NCI-H128 (cell line): ENCODE data around the gene TNS1.

ENCODE experiments used
- DNase-seq: peaks from one replicate; lab custom pipeline; 2025; ENCODE audit not compliant: unreplicated experiment; lab: John Stamatoyannopoulos, UW

The TNS1 gene

DNA sequence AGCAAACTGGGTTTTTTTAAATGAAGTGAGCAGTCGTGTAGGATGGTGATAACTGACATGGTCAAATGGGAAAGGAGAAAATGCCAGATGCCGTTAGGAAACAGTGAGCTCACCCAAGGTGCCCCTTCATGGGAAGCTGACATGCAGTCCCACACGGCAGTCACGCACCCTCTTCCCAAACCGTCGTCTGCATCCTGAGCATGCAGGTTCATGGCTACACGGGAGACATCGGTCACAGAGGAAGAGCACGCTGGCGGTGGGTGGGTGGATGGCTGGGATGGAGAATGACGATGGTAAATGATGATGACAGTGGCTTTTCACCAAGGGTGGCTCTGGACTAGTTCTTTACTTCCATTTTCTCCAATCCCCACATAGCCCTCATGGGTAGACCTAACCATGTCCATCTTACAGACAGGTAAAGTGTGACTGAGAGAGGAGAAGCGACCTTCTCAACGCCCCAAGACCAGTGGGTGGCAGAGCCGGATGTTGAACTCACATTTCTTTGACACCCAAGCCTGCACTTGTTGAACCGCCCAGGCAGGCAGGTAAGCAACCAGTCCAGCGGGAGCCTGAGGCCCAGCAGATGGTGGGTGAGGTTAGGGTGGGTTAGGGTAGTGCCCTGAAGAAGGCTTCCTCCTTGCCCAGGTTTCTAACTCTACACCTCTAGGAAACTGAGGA lies 44.5 kb downstream of the TNS1 start:
- no peak for DNase-seq

DNA sequence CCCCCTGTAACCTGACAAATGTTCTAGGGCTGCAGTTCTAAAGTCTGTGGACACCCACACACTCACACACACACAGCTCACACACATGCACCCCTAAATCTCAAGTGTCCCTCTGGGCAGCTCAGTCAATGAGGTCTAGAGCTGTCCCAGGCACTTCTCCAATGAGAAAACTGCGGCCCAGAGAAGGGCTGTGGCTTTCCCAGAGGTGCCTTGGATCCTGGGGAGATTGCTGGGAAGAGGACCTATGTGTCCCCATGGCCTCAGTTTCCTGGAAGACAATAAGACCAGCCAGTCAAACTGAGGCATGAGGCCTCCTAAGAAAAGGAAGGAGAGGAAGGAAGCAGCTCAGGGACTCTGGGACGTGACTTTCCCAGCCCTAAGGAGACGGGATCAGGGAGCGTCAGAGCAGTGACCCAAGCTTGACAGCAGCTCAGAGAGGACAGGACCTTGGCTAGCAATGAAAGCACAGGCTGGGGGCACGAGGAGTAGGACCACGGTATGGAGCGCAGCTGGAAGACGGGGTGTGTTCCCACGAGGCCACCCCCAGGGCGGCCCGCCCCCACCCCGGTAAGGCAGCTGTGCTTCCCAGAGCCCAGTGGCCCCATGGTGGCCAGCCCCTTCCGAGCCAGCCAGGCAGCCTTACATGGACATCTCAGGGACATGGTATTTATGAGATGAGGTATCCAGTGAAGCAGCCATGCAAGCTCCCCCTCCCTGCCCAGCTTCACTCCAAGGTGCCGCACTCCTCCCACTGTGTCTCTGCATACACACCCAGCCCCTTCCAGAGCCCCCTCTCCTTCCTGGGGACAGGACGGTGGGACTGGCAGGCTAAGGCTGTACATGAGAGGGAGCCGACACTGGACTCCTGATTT lies 46.0 kb downstream of the TNS1 start:
- DNase-seq, result no peak

DNA sequence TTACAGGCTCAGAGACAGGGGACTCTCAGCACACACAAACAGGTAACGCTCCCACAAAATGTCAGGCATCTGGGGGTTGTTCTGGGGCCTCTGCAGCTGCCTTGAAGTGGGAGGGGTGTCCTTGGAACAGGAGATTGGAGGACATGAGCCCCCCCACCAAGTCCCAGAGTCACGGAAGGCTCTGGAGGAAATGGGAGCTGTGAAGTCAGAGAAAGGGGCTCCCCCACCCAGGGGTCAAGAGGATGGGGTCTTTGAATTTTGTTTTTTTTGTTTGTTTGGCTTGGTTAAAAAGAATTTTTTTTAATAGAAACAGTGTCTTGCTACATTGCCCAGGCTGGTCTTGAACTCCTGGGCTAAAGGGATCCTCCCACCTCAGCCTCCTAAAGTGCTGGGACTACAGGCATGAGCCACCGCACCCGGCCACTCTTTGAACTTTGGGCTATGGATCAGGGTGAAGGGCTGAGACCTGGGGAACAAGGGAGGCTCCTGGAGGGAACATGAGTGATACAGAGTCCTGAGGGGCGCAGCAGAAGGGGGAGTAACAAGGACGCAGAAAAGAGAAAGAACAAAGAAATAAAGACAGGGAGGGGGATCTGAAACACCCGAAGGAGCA lies 46.8 kb downstream of the TNS1 start:
- no peak for DNase-seq

DNA sequence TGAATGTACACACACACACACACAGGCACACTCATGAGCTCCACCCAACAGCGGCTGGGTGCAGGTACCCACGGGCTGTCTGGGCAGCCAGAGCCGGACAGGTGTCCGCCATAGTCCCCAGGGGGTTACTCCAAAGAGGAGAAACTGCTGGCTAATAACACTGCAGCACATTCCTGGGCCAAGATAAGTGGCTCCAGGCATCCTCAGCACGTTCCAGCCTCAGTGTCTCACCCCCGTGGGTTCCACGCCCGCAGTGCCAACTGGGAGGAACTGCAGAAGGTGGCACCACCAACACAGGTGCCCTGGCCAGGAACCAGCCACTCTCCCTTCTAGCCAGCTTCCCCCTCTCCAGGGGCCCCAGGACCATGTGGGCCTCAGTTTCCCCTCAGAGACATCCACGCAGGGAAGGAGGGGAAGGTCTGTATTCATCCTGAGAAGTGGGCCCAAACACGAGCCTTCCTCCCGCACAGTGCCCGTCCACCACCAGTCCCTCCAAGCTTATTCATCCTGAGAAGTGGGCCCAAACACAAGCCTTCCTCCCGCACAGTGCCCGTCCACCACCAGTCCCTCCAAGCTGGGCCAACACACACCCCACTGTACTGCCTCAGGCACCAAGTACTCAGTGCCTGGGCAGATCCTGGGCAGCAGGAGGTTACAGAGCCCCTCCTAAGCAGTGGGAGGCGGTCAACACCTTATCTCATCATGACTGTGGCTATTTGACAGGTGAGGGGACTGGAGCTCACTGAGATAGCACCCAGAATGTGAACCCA lies 47.6 kb downstream of the TNS1 start:
- no peak for DNase-seq

DNA sequence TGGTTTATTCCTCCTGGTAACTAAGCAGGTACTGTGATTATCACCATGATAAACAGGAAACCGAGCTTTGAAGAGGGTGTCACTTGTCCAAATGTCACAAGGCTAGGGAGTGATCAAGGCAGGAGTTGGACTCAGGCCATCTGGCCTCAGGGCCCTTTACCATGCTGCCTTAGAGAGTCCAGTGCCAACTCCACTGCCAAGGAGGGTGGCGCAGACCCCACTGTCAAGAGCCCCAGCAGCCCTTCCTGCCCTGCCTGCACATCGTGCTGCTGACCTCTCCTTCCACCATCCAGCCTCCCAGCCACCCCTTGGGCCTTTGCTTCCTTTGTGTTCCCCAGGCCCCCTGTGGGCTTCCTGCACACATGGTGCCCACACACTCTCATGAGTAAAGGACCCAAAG lies 48.3 kb downstream of the TNS1 start:
- no peak for DNase-seq

DNA sequence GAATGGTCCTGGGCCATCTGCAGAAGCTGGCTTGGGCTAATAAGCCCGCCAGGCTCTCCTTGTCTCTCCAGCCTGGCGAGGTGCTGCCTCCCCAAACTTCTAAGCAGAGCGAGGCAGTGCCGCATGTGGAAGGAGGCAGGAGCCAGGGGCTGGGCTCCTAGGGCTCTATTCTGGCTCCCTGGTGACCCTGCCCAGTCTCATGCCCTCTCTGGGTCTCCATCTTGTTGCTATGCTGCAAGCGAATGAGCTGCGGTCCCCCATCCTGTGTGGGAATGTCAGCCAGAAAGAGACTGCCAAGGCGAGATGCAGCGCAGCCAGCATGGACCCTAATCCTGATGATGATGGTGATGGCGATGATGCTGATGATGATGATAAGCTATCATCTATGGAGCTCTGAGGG lies 48.7 kb downstream of the TNS1 start:
- DNase-seq, result no peak

DNA sequence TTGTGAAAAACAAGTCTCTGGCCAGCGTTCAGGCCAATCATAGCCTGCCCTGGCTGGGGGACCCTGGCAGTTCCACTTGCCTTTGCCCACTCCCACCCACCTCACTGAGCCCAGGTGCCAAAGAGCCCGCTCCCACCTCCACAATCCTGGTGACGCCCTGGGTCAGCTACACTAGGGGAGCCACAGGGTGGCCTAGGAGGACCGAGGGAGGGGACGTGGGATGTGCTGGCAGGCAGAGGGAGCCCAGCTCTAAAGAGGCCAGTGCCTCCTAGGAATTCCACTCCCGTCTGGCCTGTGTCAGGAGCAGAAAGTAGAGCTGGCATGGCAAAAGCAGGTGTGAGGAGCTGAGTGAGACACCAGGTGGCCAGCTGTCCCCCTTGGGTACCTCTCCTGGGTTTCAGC lies 49.3 kb downstream of the TNS1 start:
- DNase-seq, result no peak

DNA sequence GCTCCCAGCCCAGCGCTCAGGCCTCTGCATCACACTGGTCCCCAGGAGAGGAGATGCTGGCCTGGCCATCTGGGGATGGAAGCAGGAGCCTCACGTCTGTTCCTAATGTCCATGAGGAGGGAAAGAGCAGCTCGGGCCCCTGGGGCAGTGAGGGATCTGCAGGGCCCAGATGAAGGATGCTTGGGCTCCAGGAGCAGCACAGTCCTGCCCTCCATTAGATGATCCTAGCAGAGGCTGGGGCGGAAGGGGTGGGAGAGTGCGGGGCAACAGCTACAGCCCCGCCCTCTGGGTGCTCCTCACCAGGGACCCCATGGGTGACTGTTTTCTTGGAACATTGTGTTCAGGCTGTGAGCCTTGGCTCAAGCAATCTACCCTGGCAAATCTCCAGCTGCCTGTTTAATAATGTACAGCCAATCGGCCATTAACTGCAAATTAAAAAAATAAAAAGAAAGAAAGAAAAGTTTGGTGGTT lies 49.7 kb downstream of the TNS1 start:
- DNase-seq, result no peak

DNA sequence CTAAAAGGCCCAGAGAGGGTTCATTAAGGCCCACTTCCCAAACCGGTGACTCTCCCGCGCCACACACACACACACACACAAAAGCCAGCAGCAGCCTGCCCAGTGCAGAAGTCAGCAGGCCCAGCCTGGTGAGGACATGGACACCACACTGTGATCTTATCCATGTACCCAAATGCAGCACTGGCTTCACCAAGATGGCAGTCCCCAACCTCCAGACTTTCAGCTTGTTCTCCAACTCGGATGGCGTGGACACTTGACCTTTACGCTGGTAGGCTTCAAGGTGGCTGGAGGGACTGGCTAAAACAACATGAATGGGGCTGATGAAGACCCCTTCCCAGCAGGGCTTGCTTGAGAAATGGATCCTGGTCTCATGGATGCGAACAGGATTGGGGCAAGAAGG lies 50.4 kb downstream of the TNS1 start:
- DNase-seq, result no peak

DNA sequence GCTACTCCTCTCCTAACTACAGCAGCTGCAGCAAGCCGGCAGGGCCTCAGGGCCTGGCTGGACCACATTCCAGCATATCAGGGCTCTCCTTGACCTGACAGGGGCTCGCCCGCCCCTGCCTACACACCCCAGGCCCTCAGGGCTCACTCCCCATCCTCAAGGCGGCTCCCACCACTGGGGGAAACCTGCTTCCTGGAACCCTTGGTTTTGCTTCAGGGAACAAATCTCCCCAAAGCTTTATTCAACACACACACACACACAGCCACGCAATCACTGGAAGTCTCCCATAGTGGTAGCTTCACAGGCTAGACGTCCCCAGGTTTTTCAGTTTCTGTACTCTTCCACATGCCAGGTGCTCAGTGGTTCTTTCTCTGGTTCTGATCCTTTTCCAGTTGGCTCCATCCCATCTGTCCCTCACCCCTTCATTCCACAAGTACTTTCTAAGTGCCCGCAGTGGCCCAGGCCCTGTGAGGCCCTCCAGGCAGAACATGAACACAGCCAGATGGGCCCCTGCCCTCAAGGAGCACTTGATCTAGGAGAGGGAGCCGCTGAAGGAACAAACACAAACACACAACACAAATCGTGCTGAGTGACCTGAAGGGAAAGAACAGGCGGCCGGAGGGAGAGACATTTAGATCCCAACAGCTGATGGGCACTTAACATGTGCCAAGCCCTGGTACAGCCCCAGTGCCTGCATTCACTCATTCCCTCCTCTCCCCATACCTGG lies 51.1 kb downstream of the TNS1 start:
- DNase-seq, result no peak

DNA sequence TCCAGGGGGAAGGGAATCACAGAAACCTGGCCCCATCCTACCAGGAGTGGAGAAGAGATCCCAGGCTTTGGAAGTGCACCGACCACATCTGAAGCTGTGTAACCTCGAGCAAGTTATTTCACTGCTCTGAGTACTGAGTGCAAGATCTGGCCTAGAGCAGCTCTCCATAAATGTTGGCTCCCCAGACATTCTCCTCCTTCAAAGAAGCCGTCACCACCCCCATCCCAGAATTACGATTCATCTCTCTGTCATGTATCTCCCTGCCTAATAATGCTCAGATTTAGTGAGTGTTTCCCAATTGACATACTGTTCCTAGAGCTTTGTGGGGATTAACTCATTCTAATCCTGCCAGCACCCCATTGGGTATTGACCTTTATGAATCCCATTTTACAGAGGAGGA lies 51.7 kb downstream of the TNS1 start:
- DNase-seq, result no peak

DNA sequence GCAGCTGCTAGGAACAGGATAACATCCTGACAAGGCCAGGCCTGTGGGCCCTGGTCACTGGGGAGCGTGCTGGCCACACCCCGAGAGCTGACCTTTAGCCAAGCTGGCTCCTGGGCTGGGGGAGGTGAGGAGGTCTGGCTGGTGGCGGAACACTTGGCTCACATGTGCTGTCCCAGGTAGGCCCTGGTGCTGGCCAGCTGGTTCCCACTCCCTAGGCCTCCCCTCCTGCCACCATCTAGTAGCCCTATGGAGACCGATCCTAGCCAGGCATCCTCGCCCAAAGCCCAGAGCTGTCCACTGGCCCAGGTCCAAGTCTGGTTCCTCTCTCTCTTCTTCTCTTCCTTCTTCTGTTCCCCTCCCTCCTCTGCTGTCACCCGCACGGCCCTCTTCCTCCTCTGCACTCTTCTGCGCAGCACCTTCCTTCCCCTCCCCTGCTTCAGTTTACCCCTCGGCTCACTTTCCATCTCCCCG lies 52.4 kb downstream of the TNS1 start:
- no peak for DNase-seq

DNA sequence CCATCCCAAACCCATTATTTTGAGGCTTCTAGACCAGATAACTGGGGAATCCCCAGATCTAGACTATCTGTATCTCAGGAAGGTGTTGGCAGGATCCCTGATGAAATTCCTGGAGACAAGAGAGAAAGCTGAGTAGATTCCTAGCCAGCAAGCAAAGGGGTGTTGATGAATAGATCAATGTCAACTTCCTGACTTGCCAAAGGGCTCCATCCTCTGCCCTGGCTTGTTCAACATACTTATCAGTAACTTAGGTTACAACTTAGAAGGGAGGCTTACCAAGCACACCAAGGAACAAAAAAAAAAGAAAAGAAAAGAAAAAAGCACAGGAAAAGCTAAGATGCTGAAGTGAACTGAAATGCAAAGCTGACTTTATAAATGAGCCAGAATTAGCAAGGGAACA lies 53.3 kb downstream of the TNS1 start:
- DNase-seq, result no peak

DNA sequence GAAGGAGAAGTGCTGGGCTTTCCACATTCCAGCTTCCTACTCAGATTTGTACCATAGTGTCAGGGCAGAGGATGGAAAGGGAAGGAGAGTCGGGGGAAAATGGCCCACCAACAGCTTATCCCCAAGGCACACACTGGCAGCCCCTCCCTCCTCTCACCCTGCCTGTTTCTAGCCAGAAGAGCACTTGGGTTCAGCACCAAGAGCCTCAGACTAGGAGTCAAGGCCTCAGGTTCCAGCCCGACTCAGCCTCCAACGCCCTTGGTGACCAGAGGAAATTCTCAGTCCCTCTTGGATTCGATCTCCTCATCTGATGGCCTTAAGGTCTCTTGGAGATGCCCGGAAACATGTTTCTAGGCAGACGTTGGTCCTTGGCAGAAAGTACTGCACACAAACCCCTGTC lies 53.9 kb downstream of the TNS1 start:
- DNase-seq, result no peak

DNA sequence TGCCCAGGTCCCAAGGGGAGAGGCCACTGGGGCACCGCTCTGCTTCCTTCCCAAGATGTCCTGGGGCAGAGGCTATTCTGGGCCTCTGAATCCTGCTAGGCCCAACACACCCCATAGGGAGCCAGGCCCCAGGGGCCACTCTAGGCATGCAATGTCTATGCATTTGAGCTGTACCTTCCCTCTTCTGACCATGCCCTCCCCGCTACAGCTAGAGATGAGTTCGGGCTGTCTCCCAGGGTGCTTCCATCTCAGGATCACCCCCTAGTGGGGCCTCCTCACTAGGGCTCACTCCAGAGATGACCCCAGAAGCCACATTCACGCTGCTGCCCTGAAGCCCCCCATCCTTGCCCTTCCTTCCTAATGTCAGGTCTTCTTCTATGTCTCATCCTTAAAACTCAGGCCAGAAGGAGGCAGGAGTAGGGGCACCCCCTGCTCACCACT lies 54.4 kb downstream of the TNS1 start:
- no peak for DNase-seq

DNA sequence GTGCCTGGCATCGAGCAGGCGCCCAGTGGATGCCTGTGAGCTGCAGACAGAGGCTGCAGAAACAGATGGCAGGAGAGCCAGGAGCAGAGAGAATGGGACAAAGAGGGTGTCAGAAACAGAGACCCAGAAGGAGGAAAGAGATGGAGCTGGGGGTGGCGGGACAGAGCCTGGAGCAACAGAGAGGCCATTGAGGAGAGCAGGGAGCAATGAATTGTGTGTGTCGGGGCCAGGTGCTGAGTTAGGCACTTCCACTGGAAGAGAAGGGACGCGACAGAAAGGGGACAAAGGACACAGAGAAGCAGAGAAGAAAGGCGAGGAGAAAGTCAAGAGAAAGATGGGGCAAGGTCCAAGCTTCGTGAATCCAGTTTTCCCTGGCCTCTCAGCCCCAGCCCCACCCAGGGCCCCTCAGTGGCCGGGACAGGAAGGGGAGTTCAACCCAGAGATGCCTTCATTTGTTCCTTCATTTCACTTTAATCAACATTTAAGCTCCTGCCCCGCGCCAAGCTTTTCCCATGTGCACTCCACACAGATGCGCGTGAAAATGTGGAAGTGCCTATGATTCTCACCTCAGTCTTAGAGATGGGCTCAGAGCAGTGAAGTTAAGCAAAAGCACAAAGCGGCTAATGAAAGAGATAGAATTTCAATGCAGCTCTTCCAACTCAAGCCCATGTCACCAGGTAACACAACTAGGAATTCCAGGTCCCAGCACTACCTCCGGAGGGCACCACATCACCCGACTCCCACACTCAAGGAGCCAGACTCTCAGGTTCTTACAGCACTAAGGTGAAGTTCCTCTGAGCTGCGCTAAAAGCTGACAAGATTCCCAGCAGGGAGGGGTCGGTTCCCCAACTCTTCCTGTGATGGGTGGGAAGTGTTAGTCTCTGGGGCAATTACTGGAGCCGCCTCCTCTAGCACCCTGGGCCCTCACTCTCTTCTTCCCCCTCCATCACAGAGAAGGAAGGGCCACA lies 55.1 kb downstream of the TNS1 start:
- DNase-seq, result no peak

DNA sequence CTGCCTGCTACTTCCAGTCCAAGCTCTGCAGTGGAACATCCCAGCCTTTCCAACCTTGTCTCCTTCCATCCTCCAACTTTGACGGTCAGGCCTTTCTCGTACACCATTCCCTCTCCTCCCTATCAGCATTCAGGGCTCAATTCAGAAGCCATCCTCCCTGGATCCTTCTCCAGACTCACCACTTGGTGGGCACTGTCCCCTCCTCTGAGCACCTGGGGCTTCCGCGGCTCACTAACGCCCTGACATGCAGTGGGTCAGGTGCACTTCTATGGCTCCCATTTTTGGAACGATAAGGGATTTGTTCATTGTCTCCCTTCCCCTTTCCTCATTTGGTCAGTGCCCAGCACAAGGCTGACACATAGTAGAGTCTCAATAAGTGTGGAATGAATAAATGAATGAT lies 56.7 kb downstream of the TNS1 start:
- DNase-seq, result no peak

DNA sequence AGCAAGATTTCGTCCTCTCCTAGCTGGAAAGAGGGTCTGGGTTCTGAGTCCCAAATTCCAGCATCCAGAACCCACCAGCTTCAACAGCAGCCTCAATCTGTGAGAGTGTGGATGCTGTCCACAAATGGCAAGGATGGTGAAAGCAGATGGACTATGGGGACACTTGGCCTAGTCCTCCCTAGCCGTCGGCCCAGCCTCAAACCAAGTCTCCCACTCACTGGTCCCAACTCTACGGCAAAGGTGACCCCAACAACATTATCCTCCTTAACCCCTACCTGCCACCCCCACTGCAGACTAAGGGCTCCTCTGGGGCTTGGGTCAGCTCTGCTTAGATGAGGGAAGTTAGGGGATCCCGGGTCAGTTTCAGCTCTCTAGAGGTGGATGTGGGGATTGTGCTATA lies 57.3 kb downstream of the TNS1 start:
- DNase-seq, result no peak

DNA sequence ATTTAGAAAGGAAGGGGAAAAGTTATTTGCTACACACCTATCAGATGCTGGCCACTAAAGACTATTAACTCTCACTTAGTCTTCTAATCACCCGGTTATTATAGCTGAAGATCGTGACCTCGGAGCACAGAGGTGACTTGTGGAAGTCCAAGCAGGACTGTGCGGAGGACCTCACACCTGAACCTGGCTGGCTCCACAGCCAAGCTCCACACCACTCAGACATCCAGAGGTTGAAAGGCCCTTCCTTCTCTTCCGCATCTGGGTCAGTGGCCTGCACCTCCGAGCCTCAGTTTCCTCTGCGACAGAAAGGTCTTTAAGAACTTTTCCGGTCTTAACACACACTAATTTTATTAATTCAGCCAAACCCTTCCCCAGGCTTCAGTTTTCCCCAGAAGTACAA lies 57.9 kb downstream of the TNS1 start:
- DNase-seq, result no peak
